EH (cell line): ENCODE results near the gene TRIM24.

Experiments used
- DNase-seq: peaks from one replicate; pipeline ENCODE4 v3.0.0-alpha.2; 2015; ENCODE audit warnings: low read depth

The TRIM24 gene

DNA sequence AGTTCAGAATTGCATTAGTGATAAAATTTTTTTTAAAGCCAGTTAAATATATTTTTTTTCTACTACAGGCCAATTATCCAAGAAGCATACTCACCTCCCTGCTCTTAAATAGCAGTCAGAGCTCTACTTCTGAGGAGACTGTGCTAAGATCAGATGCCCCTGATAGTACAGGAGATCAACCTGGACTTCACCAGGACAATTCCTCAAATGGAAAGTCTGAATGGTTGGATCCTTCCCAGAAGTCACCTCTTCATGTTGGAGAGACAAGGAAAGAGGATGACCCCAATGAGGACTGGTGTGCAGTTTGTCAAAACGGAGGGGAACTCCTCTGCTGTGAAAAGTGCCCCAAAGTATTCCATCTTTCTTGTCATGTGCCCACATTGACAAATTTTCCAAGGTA, 119.1 kb downstream of the TRIM24 start:
- no peak for DNase-seq

DNA sequence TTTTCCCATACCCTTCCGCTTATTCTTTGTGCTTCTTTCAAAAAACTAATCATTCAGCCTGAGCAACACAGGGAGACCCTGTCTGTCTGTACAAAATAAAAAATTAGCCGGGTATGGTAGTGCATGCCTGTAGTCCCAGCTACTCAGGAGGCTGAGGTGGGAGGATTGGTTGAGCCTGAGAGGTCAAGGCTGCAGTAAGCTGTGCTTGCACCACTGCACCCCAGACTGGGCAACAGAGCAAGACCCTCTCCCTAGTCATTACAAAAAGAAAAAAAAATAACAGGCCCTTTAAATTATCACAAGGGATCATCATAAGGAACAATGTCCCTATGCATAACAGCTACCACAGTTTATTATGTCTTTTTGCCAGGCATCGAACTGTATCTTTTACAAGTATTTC, 119.6 kb downstream of the TRIM24 start:
- DNase-seq = no peak

DNA sequence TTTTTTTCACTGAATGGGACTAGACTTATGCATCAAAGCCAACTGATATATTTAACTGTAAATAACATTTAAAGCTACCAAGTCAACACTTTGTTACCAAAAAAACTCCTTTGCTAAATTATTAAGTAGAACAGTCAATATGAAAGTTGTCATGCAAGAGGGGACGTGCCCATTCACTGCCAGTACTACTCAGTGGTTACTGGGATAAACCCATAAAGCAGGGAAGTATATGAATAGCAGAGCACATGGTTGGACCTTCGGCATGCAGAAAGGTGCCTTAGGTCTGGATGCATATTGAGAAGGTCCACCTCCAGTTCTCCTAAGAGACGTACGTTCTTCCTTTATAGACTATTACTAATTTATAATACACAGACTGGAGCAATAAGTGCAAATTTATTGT, 121.0 kb downstream of the TRIM24 start:
- DNase-seq = no peak

DNA sequence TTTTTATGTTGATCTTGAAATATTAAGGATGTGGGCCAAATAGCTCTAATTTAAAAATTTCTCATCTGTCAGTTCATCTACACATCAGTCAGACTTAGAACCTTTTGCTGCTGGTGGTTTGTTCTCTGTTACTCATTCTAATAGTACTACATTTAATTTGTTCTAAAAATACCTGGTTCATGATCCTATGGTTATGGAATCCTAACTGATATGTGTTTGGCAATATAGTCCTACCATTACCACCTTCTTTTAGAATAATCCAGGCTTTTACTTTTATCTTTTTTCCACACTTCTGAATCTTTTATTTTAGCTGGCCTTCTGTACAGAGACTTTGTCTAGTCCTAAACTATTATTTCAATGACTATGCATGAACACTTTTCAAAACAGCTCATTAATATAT, 124.2 kb downstream of the TRIM24 start:
- DNase-seq = peak; percentile 9

- DNase-seq = peak; percentile 13
Measured at GRCh38 chr7:138584696-138585095, 124.6 kb downstream of the TRIM24 start.

- DNase-seq = no peak
Measured at GRCh38 chr7:138585283-138585993, 125.4 kb downstream of the TRIM24 start.

- DNase-seq = no peak
Measured at GRCh38 chr7:138587485-138587884, 127.4 kb downstream of the TRIM24 start.

DNA sequence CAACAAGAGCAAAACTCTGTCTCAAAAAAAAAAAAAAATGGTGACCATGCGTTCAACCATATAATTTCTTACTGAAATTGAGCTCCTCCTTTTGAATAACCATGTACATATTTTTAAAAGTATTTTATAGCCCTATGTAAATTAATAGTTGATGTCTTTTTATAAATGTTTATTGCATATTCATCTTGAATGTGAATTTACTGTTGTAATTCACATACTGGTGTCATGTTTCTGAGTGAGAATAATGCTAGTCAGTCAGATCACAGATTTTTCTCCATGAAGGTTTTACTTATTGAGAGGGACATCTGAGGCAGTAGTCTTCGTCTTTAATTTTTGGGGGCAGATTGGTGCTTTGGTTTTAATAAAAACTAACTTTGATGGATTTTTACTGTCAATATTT, 128.9 kb downstream of the TRIM24 start:
- DNase-seq = no peak

- no peak for DNase-seq
Measured at GRCh38 chr7:138590154-138590553, 130.1 kb downstream of the TRIM24 start.

GRCh38 chr7:138595454-138595853, 135.4 kb downstream of the TRIM24 start:
- DNase-seq = no peak

DNA sequence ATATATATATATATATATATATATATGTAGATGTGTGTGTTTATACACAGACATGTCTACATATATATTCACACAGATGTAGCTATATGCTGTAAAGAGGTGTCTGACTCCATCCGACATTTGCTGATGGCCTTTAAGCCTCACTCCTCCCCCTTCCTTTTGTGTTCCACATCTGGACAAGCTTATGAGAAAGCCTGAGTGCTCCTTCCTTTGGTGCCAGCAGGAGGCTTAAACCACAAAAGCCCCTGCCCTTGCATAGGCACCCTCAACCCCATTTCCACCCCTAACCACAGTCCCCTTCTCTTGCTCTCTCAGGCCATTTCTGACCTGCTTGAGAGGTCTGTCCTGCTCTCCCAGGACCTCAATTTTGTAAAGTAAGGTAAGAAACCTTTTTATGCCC, 142.4 kb downstream of the TRIM24 start:
- DNase-seq = no peak

DNA sequence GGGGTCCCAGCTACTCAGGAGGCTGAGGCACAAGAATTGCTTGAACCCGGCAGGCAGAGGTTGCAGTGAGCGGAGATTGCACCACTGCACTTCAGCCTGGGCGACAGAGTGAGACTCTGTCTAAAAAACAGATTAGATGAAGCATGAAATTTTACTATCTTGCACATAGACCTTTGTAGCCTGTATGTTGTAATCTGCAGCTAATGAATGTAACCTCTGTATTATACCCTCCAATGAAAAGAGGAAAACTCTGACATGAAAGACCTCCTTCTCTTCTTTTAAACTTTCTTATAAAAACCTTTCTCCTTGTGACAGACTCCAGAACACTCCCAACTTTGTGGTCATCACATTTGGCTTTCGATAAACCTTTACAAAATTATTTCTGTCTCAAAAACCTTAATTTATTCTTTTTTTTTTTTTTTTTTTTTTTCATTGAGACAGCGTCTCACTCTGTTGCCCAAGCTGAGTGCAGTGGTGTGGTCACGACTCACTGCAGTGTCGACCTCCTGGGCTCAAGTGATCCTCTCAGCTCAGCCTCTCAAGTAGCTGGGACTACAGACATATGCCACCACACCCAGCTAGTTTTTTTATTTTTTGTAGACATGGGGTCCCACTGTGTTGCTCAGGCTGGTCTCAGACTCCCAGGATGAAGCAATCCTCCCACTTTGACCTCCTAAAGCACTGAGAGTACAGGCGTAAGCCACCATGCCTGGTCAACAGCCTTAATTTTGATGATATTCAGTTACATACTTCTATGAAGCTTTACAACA, 143.7 kb downstream of the TRIM24 start:
- no peak for DNase-seq

GRCh38 chr7:138606236-138606635, 146.2 kb downstream of the TRIM24 start:
- DNase-seq = no peak

- DNase-seq = no peak
Measured at GRCh38 chr7:138607216-138608126, 147.4 kb downstream of the TRIM24 start.

DNA sequence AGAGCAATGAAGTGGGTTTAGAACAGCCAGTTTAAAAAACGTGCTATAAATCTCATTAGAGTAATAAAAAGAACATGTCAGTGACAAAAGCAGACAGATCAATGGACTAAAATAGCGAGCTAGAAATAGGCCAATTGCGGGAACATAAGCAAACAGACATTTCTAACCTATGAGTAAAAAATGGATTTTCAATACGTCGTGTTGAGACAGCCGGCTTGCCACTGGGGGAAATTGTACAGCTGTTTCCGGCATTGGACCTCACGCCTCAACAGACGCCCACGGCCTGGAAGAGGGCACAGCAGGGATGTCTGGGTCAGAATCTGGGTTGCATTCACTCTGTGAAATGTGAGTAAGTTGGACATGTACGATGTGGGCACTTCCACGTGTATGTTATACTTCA, 148.2 kb downstream of the TRIM24 start:
- DNase-seq = peak; percentile 36

GRCh38 chr7:138610671-138611170, 150.7 kb downstream of the TRIM24 start:
- no peak for DNase-seq

- no peak for DNase-seq
Measured at GRCh38 chr7:138613630-138614029, 153.6 kb downstream of the TRIM24 start.

GRCh38 chr7:138616085-138616484, 156.0 kb downstream of the TRIM24 start:
- no peak for DNase-seq

DNA sequence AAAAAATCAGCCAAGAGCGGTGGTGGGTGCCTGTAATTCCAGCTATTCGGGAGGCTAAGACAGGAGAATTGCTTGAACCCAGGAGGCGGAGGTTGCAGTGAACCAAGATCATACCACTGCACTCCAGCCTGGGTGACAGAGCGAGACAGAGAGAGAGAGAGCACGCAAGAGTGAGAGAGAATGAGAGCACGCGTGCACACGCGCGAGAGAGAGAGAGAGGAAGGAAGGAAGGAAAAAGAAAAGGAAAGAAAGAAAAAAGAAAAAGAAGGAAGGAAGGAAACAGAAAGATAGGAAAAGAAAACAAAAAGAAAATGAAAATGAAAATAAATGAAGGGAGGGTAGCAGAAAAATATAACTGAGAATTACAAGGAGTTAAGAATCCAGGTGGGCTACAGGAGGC, 158.4 kb downstream of the TRIM24 start:
- DNase-seq = no peak

DNA sequence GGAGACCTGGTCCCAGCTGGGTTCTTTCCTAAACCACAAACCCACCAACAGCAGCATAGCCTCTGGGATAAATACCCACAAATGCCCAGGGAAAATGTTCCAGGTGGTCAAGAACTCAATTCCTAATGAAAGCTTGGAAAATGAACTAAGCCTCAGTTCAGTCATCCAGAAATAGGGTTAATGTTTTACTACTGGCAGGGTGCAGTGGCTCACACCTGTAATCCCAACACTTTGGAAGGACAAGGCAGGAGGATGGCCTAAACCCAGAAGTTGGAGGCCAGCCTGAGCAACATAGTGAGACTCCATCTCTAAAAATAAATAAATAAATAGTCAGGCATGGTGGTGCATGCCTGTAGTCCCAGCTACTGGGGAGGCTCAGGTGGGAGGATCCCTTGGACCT, 158.9 kb downstream of the TRIM24 start:
- DNase-seq = no peak

- DNase-seq = no peak
Measured at GRCh38 chr7:138622841-138623240, 162.8 kb downstream of the TRIM24 start.

- DNase-seq = no peak
Measured at GRCh38 chr7:138625084-138625848, 165.2 kb downstream of the TRIM24 start.
